ENCODE data around the gene SLCO2B1. TPM values are rescaled to one million over a fixed set of nuclear protein-coding genes. Genes with fewer than 3 reads are reported as not detected.

SLCO2B1 gene
- total RNA-seq, 1 experiment from 2014 or later: 0.57 TPM

- no peak for TF ChIP-seq AR (CRISPR knock-in tag; IDR thresholded peaks at IDR 0.05)
- peak; percentile 63; the same call in 1 of the 2 replicates for TF ChIP-seq ZNF263 (CRISPR knock-in tag; IDR thresholded peaks at IDR 0.05; ENCODE audit: low read depth)
- no peak for TF ChIP-seq HMGXB4 (CRISPR knock-in tag; IDR thresholded peaks at IDR 0.05)
- TF ChIP-seq PREB (CRISPR knock-in tag; IDR thresholded peaks at IDR 0.05; ENCODE audit: borderline replicate concordance): no peak
- TF ChIP-seq GABPB1 (CRISPR knock-in tag; IDR thresholded peaks at IDR 0.05): 0 out of 2 replicates have a peak, but pooled peaks have one; percentile 15
- TF ChIP-seq ELF4 (CRISPR knock-in tag; IDR thresholded peaks at IDR 0.05; ENCODE audit: low read depth): no peak
- 0 out of 2 replicates have a peak, but pooled peaks have one; percentile 24 for TF ChIP-seq ZNF121 (CRISPR knock-in tag; IDR thresholded peaks at IDR 0.05)
- TF ChIP-seq, protein P1, sequence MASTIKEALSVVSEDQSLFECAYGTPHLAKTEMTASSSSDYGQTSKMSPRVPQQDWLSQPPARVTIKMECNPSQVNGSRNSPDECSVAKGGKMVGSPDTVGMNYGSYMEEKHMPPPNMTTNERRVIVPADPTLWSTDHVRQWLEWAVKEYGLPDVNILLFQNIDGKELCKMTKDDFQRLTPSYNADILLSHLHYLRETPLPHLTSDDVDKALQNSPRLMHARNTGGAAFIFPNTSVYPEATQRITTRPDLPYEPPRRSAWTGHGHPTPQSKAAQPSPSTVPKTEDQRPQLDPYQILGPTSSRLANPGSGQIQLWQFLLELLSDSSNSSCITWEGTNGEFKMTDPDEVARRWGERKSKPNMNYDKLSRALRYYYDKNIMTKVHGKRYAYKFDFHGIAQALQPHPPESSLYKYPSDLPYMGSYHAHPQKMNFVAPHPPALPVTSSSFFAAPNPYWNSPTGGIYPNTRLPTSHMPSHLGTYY (CRISPR knock-in tag; IDR thresholded peaks at IDR 0.05): no peak
- no peak for TF ChIP-seq EMX1 (CRISPR knock-in tag; IDR thresholded peaks at IDR 0.05)
- no peak for TF ChIP-seq ZNF317 (CRISPR knock-in tag; IDR thresholded peaks at IDR 0.05; ENCODE audit: borderline replicate concordance, low read depth)
- no peak for TF ChIP-seq E2F4 (CRISPR knock-in tag; IDR thresholded peaks at IDR 0.05; ENCODE audit: borderline replicate concordance, low read depth)
- no peak for TF ChIP-seq ZNF138 (CRISPR knock-in tag; conservative IDR thresholded peaks at IDR 0.05)
Measured at GRCh38 chr11:75204685-75205563, 54.0 kb downstream of the SLCO2B1 start (continued).

GRCh38 chr11:75205564-75206020, 54.7 kb downstream of the SLCO2B1 start:
- ATAC-seq: no peak
- no peak for DNase-seq (ENCODE audit: low spot score)
- ChIA-PET POLR2A (interaction anchor here (1.2 to 1.3 kb wide), 2 partner anchors 9 to 61 kb away, joined by 3 to 4 read pairs; no protein-coding TSS in a partner anchor), CTCF (interaction anchor here (0.6 to 11.6 kb wide), 56 partner anchors 9 to 1161 kb away, joined by 3 to 590 read pairs (median 7); partner anchors contain the start of genes NEU3, SLCO2B1 and TPBGL)
- no peak overlapping the region for H3K27ac Mint-ChIP-seq
- H3K9me3 Mint-ChIP-seq: no peaks in the 10 kb centered on the region
- no peaks in the 10 kb centered on the region for H3K36me3 Mint-ChIP-seq
- H3K27me3 Mint-ChIP-seq (ENCODE audit: low read depth): no peaks in the 10 kb centered on the region; the same call in 1 of the 2 replicates
- peaks cover 25% of the 10 kb centered on the region for H3K4me1 Mint-ChIP-seq
- no peak overlapping the region for H3K4me3 Mint-ChIP-seq
- no peak for TF ChIP-seq NFYB (CRISPR knock-in tag; conservative IDR thresholded peaks at IDR 0.05; ENCODE audit: low read depth)
- TF ChIP-seq NR1H2 (CRISPR knock-in tag; IDR thresholded peaks at IDR 0.05): no peak
- TF ChIP-seq GTF2I (CRISPR knock-in tag; conservative IDR thresholded peaks at IDR 0.05): no peak
- TF ChIP-seq, protein P2, sequence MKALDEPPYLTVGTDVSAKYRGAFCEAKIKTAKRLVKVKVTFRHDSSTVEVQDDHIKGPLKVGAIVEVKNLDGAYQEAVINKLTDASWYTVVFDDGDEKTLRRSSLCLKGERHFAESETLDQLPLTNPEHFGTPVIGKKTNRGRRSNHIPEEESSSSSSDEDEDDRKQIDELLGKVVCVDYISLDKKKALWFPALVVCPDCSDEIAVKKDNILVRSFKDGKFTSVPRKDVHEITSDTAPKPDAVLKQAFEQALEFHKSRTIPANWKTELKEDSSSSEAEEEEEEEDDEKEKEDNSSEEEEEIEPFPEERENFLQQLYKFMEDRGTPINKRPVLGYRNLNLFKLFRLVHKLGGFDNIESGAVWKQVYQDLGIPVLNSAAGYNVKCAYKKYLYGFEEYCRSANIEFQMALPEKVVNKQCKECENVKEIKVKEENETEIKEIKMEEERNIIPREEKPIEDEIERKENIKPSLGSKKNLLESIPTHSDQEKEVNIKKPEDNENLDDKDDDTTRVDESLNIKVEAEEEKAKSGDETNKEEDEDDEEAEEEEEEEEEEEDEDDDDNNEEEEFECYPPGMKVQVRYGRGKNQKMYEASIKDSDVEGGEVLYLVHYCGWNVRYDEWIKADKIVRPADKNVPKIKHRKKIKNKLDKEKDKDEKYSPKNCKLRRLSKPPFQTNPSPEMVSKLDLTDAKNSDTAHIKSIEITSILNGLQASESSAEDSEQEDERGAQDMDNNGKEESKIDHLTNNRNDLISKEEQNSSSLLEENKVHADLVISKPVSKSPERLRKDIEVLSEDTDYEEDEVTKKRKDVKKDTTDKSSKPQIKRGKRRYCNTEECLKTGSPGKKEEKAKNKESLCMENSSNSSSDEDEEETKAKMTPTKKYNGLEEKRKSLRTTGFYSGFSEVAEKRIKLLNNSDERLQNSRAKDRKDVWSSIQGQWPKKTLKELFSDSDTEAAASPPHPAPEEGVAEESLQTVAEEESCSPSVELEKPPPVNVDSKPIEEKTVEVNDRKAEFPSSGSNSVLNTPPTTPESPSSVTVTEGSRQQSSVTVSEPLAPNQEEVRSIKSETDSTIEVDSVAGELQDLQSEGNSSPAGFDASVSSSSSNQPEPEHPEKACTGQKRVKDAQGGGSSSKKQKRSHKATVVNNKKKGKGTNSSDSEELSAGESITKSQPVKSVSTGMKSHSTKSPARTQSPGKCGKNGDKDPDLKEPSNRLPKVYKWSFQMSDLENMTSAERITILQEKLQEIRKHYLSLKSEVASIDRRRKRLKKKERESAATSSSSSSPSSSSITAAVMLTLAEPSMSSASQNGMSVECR (CRISPR knock-in tag; IDR thresholded peaks at IDR 0.05; ENCODE audit: borderline replicate concordance): no peak
- TF ChIP-seq GRHL2 (CRISPR knock-in tag; IDR thresholded peaks at IDR 0.05; ENCODE audit: insufficient replicate concordance, severe bottlenecking): no peak
- no peak for TF ChIP-seq ZNF396 (CRISPR knock-in tag; IDR thresholded peaks at IDR 0.05; ENCODE audit: borderline replicate concordance)
- TF ChIP-seq OVOL2 (CRISPR knock-in tag; IDR thresholded peaks at IDR 0.05; ENCODE audit: borderline replicate concordance): no peak
